Thyroid gland (tissue), 4 donors: ENCODE measurements around the gene NYAP1.

Source experiments
- POLR2A ChIP-seq, 2 donors: fragments of 450-650 bp; IDR thresholded peaks; one replicate each; pipeline ENCODE4 v1.6.1; 2017; ENCODE audit warnings: antibody characterized with exemption in 2 of 2, mild to moderate bottlenecking in 2 of 2, moderate library complexity in 1 of 2
- TF ChIP-seq, protein P1 (sequence below), 6 experiments: fragments of 200-600 bp in 3 of 6; fragments of 450-650 bp in 3 of 6; sonication (generic) in 3 of 6; IDR thresholded peaks; one replicate each; pipeline ENCODE4 v1.5.1; 2016 to 2019; ENCODE audit warnings: antibody characterized with exemption in 6 of 6, mild to moderate bottlenecking in 2 of 6, inconsistent platforms in 1 of 6, moderate library complexity in 1 of 6

- TF ChIP-seq, protein P1, sequence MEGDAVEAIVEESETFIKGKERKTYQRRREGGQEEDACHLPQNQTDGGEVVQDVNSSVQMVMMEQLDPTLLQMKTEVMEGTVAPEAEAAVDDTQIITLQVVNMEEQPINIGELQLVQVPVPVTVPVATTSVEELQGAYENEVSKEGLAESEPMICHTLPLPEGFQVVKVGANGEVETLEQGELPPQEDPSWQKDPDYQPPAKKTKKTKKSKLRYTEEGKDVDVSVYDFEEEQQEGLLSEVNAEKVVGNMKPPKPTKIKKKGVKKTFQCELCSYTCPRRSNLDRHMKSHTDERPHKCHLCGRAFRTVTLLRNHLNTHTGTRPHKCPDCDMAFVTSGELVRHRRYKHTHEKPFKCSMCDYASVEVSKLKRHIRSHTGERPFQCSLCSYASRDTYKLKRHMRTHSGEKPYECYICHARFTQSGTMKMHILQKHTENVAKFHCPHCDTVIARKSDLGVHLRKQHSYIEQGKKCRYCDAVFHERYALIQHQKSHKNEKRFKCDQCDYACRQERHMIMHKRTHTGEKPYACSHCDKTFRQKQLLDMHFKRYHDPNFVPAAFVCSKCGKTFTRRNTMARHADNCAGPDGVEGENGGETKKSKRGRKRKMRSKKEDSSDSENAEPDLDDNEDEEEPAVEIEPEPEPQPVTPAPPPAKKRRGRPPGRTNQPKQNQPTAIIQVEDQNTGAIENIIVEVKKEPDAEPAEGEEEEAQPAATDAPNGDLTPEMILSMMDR (IDR thresholded peaks at IDR 0.05) = no peak
- no peak for TF ChIP-seq POLR2A (IDR thresholded peaks at IDR 0.05)
These were observed 2.3 kb upstream of the NYAP1 start for GRCh38 chr7:100481466-100481865.
